Endothelial cell of umbilical vein (primary cell): ENCODE data around the gene P2RX3.

Experiments
- CTCF ChIP-seq, 2 donors: IDR thresholded peaks; 1 replicate in 1 of 2; 2 replicates in 1 of 2; pipeline ENCODE4 v1.5.1; 2011; ENCODE audit warnings: low read length in 2 of 2, mild to moderate bottlenecking in 2 of 2, moderate library complexity in 2 of 2, control low read depth in 1 of 2, inconsistent platforms in 1 of 2, low read depth in 1 of 2; ENCODE audit not compliant: insufficient read depth in 1 of 2; ENCODE audit errors: extremely low read depth in 1 of 2
- EZH2 ChIP-seq: IDR thresholded peaks from 2 replicates; pipeline ENCODE4 v1.6.1; 2012; ENCODE audit warnings: borderline replicate concordance, low read depth, mild to moderate bottlenecking, moderate library complexity, low read length, inconsistent platforms; ENCODE audit not compliant: severe bottlenecking
- JUN ChIP-seq: IDR thresholded peaks from 2 replicates; pipeline ENCODE4 v1.6.1; 2011; ENCODE audit warnings: borderline replicate concordance, low read depth; ENCODE audit not compliant: insufficient read length, insufficient read depth
- MAX ChIP-seq: IDR thresholded peaks from 2 replicates; pipeline ENCODE4 v1.6.1; 2011; ENCODE audit not compliant: insufficient read depth, insufficient read length
- POLR2A ChIP-seq: IDR thresholded peaks from 2 replicates; pipeline ENCODE4 v1.6.1; 2012; ENCODE audit warnings: low read depth, mild to moderate bottlenecking, control low read depth, low read length
- POLR2AphosphoS5 ChIP-seq: IDR thresholded peaks from 2 replicates; pipeline ENCODE4 v1.6.1; 2012; ENCODE audit warnings: low read depth, mild to moderate bottlenecking, control low read depth, low read length, moderate library complexity; ENCODE audit not compliant: insufficient read depth

GRCh38 chr11:57408771-57409170, 70.6 kb downstream of the P2RX3 start:
- TF ChIP-seq POLR2A, result no peak
- TF ChIP-seq EZH2, result no peak
- no peak for TF ChIP-seq POLR2AphosphoS5
- no peak for TF ChIP-seq CTCF (IDR thresholded peaks at IDR 0.05; ENCODE audit: extremely low read depth in 1 of 2, insufficient read depth in 1 of 2, low read depth in 1 of 2, low read length in 2 of 2)
- no peak for TF ChIP-seq MAX
- no peak for TF ChIP-seq JUN
